GM12878 (cell line): ENCODE results near the gene MAD2L2. TPM values are rescaled to one million over a fixed set of nuclear protein-coding genes. Genes with fewer than 3 reads are reported as not detected.
A peak's percentile ranks its signal among the peaks of the same experiment; 100 is the strongest.

Experiments
- ATAC-seq: fragments of 200-7000 bp; cut with Tn5 transposase; 3 replicates; pipeline ENCODE4 v1.9.1; 2020; ENCODE audit warnings: mild to moderate bottlenecking, moderate library complexity
- BruUV-seq: library from RNA; stranded (reverse); fragments of 400-500 nt; replicated peaks from 2 replicates; lab custom pipeline; 2021; lab: Mats Ljungman, UMichigan
- CTCF ChIA-PET: fragments of 300-600 bp; sonication (Branson Sonifier 250); formaldehyde crosslinking; extraction: SDS; loops from one replicate; lab custom pipeline; 2021; ENCODE audit warnings: inconsistent platforms; lab: Yijun Ruan, JAX
- POLR2A ChIA-PET: fragments of 350-600 bp; formaldehyde crosslinking; extraction: SDS; loops from one replicate; lab custom pipeline; 2021; ENCODE audit warnings: inconsistent platforms; lab: Charles Lee
- RAD21 ChIA-PET: fragments of 300-600 bp; sonication (Branson Sonifier 250); formaldehyde crosslinking; loops from one replicate; lab custom pipeline; 2023; ENCODE audit warnings: antibody characterized with exemption; ENCODE audit not compliant: unreplicated experiment; lab: Charles Lee
- SMC1A ChIA-PET: fragments of 300-600 bp; sonication (Branson Sonifier 250); formaldehyde crosslinking; loops from one replicate; lab custom pipeline; 2023; ENCODE audit not compliant: unreplicated experiment, uncharacterized antibody; lab: Charles Lee
- DNase-seq: peaks from one replicate; pipeline ENCODE4 v3.0.0-alpha.2; 2011; ENCODE audit warnings: low read depth, low spot score
- FAIRE-seq: peaks from 3 replicates; lab custom pipeline; 2011; peaks lifted over from hg19 to GRCh38; lab: Jason Lieb, UNC
- H2AFZ ChIP-seq: 2 replicates; pipeline ENCODE4 v1.6.0; 2011; ENCODE audit warnings: low read depth, low read length, control low read depth; ENCODE audit not compliant: control insufficient read depth
- H3K27ac ChIP-seq: 2 replicates; pipeline ENCODE4 v1.5.1; 2011; ENCODE audit warnings: control low read depth; ENCODE audit not compliant: control insufficient read depth, insufficient read depth
- H3K27me3 ChIP-seq, 2 experiments: replicated peaks in 1 of 2; 2 replicates each; pipeline versions ENCODE4 v1.6.0 to v1.6.1; 2011; ENCODE audit warnings: low read length in 1 of 2; ENCODE audit not compliant: control insufficient read depth in 2 of 2, insufficient read depth in 2 of 2
- H3K36me3 ChIP-seq, 2 experiments: 2 replicates each; pipeline ENCODE4 v1.5.1; 2011; ENCODE audit warnings: low read length in 1 of 2; ENCODE audit not compliant: control insufficient read depth in 2 of 2, insufficient read depth in 2 of 2
- H3K4me1 ChIP-seq: 2 replicates; pipeline ENCODE4 v1.6.1; 2011; ENCODE audit warnings: mild to moderate bottlenecking, low read length, moderate library complexity, mixed read lengths; ENCODE audit not compliant: control insufficient read depth, insufficient read depth
- H3K4me2 ChIP-seq: 2 replicates; pipeline ENCODE4 v1.6.0; 2011; ENCODE audit warnings: control low read depth; ENCODE audit not compliant: control insufficient read depth, insufficient read depth
- H3K4me3 ChIP-seq: fragments of 200-600 bp; sonication (generic); 2 replicates; pipeline ENCODE4 v1.5.1; 2016
- H3K79me2 ChIP-seq: 2 replicates; pipeline ENCODE4 v1.6.0; 2011; ENCODE audit warnings: low read length; ENCODE audit not compliant: control insufficient read depth, insufficient read depth
- H3K9ac ChIP-seq: 2 replicates; pipeline ENCODE4 v1.8.0; 2011; ENCODE audit warnings: low read length, control low read depth, mixed read lengths; ENCODE audit not compliant: control insufficient read depth, insufficient read depth
- H3K9me3 ChIP-seq: replicated peaks from 3 replicates; pipeline ENCODE4 v1.5.1; 2011; ENCODE audit warnings: mild to moderate bottlenecking, low read length; ENCODE audit not compliant: control insufficient read depth, insufficient read depth
- H4K20me1 ChIP-seq: 2 replicates; pipeline ENCODE4 v1.6.0; 2011; ENCODE audit not compliant: control insufficient read depth, insufficient read depth
- CBFB ChIP-seq: IDR thresholded peaks from 2 replicates; pipeline ENCODE4 v1.6.1; 2016; ENCODE audit warnings: antibody characterized with exemption, low read depth
- NBN ChIP-seq: fragments of 450-650 bp; IDR thresholded peaks from 2 replicates; pipeline ENCODE4 v1.6.1; 2016
- NR2C1 ChIP-seq: fragments of 450-650 bp; IDR thresholded peaks from 2 replicates; pipeline ENCODE4 v1.6.1; 2017; ENCODE audit warnings: antibody characterized with exemption, mild to moderate bottlenecking, moderate library complexity
- SMAD5 ChIP-seq: IDR thresholded peaks from 2 replicates; pipeline ENCODE4 v1.6.1; 2016; ENCODE audit warnings: antibody characterized with exemption, low read depth
- WGBS: methylation state at CpG from one replicate; pipeline ENCODE4 v1.1.6; 2016; ENCODE audit warnings: low lambda C conversion rate; ENCODE audit not compliant: insufficient replicate concordance, insufficient coverage; ENCODE audit errors: missing lambda C conversion rate; 5-methylcytosine and 5-hydroxymethylcytosine counted together
- in situ Hi-C: fragments of 300-500 bp; cut with MboI; formaldehyde crosslinking; loops from 9 replicates; pipeline ENCODE4 v1.14.3; 2018; ENCODE audit warnings: mixed read lengths
- intact Hi-C: fragments of 100-400 bp; cut with micrococcal nuclease; formaldehyde crosslinking; loops from one replicate; pipeline ENCODE4 v1.14.2; 2022; ENCODE audit not compliant: unreplicated experiment
- polyA plus RNA-seq, 11 experiments: library from polyadenylated mRNA; depleted of rRNA in 4 of 11; unstranded in 6 of 11; stranded (reverse) in 5 of 11; fragments of >200 nt; fragmentation: Nextera tagmentation in 4 of 11; fragmentation: Illumina TruSeq in 1 of 11; extraction: Ambion mirVana in 4 of 11; extraction: Trizol in 1 of 11; gene quantifications; 1 replicate in 1 of 11; 2 replicates in 10 of 11; pipeline versions ENCODE4 v1.2.1 to v1.2.3, GENCODE V29; 2011 to 2016; ENCODE audit warnings: inconsistent platforms in 2 of 11, missing spikeins in 2 of 11, low read depth in 1 of 11
- total RNA-seq, 4 experiments: library from RNA; depleted of rRNA in 3 of 4; stranded (reverse); fragments of >200 nt in 3 of 4; fragmentation: Illumina TruSeq in 1 of 4; extraction: Trizol in 1 of 4; gene quantifications; 2 replicates each; pipeline versions ENCODE4 v1.2.1 to v1.2.3, GENCODE V29; 2013 to 2021
- TF ChIP-seq, protein P1 (sequence below): fragments of 450-650 bp; IDR thresholded peaks from 2 replicates; pipeline ENCODE4 v1.6.1; 2016; ENCODE audit warnings: mild to moderate bottlenecking
- TF ChIP-seq, protein P2 (sequence below), 3 experiments: IDR thresholded peaks in 2 of 3; conservative IDR thresholded peaks in 1 of 3; 2 replicates each; pipeline ENCODE4 v1.5.1; 2011; ENCODE audit warnings: low read depth in 3 of 3, low read length in 3 of 3, mild to moderate bottlenecking in 3 of 3, control low read depth in 2 of 3, moderate library complexity in 2 of 3, inconsistent platforms in 1 of 3, mixed read lengths in 1 of 3; ENCODE audit not compliant: control insufficient read depth in 2 of 3, insufficient read depth in 1 of 3; ENCODE audit errors: extremely low read depth in 1 of 3

MAD2L2 gene
- total and polyA plus RNA-seq, 10 of the 15 experiments (the other 5 are each of a cell fraction or from before 2014, with no cell fraction given), result 3.5 to 95.0 (median 53.2) TPM

DNA sequence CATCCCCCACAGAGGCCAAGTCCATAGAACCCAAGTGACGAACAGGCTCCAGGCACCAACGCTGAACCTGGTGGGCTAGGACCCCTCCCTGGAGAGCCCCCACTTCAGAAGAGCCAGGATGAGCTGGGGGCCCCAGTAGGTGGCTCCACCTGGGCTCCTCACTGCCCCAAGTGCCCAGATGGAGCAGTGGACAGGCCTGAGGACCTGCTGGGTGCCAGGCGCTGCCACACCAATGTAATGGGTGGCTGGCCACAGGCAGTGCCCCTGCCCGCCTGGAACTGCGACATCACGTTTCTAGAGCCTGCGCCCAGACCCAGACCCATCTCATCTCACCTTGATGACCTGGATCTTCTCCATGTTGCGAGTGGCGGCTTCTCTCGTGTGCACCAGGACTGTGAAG, 5.6 kb downstream of the MAD2L2 start:
- WGBS, result 88% methylated on average over 10 of the region's 10 CpGs
- Histone ChIP-seq H3K4me1 (peaks cover 1% of the 10 kb centered on the region), H3K79me2 (no peaks in the 10 kb centered on the region; the same call in 1 of the 2 replicates), H3K9me3 (no peaks in the 10 kb centered on the region), H3K27me3 (no peaks in the 10 kb centered on the region), H3K9ac (no peak overlapping the region), H4K20me1 (no peaks in the 10 kb centered on the region), H3K4me2 (no peak overlapping the region), H3K27ac (no peak overlapping the region), H2AFZ (no peak overlapping the region), H3K4me3 (no peak overlapping the region), H3K36me3 (peaks cover 2 to 12% of the 10 kb centered on the region in 2 experiments; a peak in 3 of 4 replicates)
- TF ChIP-seq NBN, result no peak
- no peak for TF ChIP-seq CBFB
- no peak for TF ChIP-seq SMAD5
- TF ChIP-seq, protein P1, sequence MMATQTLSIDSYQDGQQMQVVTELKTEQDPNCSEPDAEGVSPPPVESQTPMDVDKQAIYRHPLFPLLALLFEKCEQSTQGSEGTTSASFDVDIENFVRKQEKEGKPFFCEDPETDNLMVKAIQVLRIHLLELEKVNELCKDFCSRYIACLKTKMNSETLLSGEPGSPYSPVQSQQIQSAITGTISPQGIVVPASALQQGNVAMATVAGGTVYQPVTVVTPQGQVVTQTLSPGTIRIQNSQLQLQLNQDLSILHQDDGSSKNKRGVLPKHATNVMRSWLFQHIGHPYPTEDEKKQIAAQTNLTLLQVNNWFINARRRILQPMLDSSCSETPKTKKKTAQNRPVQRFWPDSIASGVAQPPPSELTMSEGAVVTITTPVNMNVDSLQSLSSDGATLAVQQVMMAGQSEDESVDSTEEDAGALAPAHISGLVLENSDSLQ, result no peak
- TF ChIP-seq NR2C1, result no peak
- TF ChIP-seq, protein P2, sequence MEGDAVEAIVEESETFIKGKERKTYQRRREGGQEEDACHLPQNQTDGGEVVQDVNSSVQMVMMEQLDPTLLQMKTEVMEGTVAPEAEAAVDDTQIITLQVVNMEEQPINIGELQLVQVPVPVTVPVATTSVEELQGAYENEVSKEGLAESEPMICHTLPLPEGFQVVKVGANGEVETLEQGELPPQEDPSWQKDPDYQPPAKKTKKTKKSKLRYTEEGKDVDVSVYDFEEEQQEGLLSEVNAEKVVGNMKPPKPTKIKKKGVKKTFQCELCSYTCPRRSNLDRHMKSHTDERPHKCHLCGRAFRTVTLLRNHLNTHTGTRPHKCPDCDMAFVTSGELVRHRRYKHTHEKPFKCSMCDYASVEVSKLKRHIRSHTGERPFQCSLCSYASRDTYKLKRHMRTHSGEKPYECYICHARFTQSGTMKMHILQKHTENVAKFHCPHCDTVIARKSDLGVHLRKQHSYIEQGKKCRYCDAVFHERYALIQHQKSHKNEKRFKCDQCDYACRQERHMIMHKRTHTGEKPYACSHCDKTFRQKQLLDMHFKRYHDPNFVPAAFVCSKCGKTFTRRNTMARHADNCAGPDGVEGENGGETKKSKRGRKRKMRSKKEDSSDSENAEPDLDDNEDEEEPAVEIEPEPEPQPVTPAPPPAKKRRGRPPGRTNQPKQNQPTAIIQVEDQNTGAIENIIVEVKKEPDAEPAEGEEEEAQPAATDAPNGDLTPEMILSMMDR (IDR thresholded peaks at IDR 0.05 in 2 of 3, conservative IDR thresholded peaks at IDR 0.05 in 1 of 3; ENCODE audit: control insufficient read depth in 2 of 3, extremely low read depth in 1 of 3, insufficient read depth in 1 of 3, low read depth in 3 of 3, low read length in 3 of 3), result 0 out of 6 replicates have a peak, but pooled peaks of 1 of the 3 experiments have one; percentile 0
- intact Hi-C loops, result no loop called here
- RAD21 ChIA-PET, result no interaction called here
- in situ Hi-C loops, result no loop called here
- SMC1A ChIA-PET, result interaction anchor here (1.2 kb wide), 1 partner anchor 34 kb away, joined by 3 read pairs; no protein-coding TSS in a partner anchor
- CTCF ChIA-PET, result interaction anchor here (0.8 kb wide), 1 partner anchor 10 kb away, joined by 4 read pairs; no protein-coding TSS in a partner anchor
- POLR2A ChIA-PET, result no interaction called here
- no TSS peak for BruUV-seq
- no peak for ATAC-seq
- no peak for FAIRE-seq
- DNase-seq, result no peak
